Activated CD4-positive, alpha-beta memory T cell treated with anti-CD3 and anti-CD28 coated beads, Interleukin-2, amount 10 ng/mL, durations not matched to agents 7 days and 5 days (primary cell): ENCODE measurements around the gene NDUFS6. TPM values are rescaled to one million over a fixed set of nuclear protein-coding genes. Genes with fewer than 3 reads are reported as not detected.

Source experiments
- CTCF ChIA-PET: fragments of 350-600 bp; sonication (Branson Sonifier 250); formaldehyde crosslinking; loops from one replicate; lab custom pipeline; 2021; ENCODE audit warnings: antibody characterized with exemption, inconsistent platforms; lab: Charles Lee
- POLR2A ChIA-PET: fragments of 350-600 bp; sonication (Branson Sonifier 250); formaldehyde crosslinking; loops from one replicate; lab custom pipeline; 2021; ENCODE audit warnings: antibody characterized with exemption; lab: Charles Lee
- DNase-seq: peaks from one replicate; pipeline ENCODE4 v3.0.0-alpha.2; 2020
- H3K27ac Mint-ChIP-seq: one replicate; pipeline ENCODE4 v1.8.0; 2021; ENCODE audit warnings: mild to moderate bottlenecking, mixed read lengths
- H3K27me3 Mint-ChIP-seq: one replicate; pipeline ENCODE4 v1.8.0; 2021; ENCODE audit warnings: mixed read lengths
- H3K36me3 Mint-ChIP-seq: one replicate; pipeline ENCODE4 v1.8.0; 2021; ENCODE audit warnings: low read depth, mixed read lengths
- H3K4me1 Mint-ChIP-seq: one replicate; pipeline ENCODE4 v1.8.0; 2021; ENCODE audit warnings: mixed read lengths
- H3K4me3 Mint-ChIP-seq: one replicate; pipeline ENCODE4 v1.8.0; 2021; ENCODE audit warnings: mild to moderate bottlenecking, mixed read lengths
- H3K9me3 Mint-ChIP-seq: one replicate; pipeline ENCODE4 v1.8.0; 2021; ENCODE audit warnings: mixed read lengths
- total RNA-seq, 2 experiments: library from RNA; stranded (reverse); gene quantifications; one replicate each; pipeline ENCODE4 v1.2.3, GENCODE V29; 2021

Gene NDUFS6
- total RNA-seq, 2 experiments from 2014 or later: 25.4 to 29.2 TPM

DNA sequence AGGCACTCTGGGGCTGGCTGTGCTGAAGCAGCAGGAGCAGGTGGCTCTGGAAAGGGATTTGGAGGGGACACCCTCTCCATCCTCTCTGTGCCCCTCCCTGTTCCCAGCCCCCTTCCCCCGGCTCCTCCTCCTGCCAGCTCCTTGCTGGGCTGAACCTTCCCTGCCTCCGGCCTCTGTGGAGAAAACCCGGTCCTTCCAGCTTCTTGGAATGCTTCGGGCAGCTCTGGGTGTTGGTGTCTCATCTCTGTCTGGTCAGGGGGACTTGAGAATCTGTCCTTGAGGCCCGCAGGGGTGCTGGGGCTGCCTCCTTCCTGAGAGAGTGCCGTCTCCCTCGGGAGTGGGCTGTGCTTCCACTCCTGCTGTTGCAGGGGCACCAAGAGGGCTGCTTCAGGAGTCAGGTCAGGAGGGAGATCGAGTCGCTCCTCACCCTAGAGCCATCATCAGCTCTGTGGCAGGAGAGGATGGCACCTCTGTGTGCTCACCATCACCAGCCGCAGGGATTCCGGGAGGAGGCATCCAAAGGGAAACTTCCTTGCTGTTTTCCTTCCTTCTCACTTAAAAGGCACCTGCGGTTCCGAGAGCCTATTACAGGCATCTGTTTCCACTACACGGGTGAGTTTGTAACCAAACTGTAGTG is 30.6 kb downstream of the NDUFS6 start:
- POLR2A ChIA-PET: no interaction called here
- H3K9me3 Mint-ChIP-seq: no peaks in the 10 kb centered on the region
- no peaks in the 10 kb centered on the region for H3K36me3 Mint-ChIP-seq
- DNase-seq: no peak
- CTCF ChIA-PET: no interaction called here
- no peaks in the 10 kb centered on the region for H3K4me1 Mint-ChIP-seq
- no peak overlapping the region for H3K4me3 Mint-ChIP-seq
- H3K27ac Mint-ChIP-seq: no peak overlapping the region
- peaks cover 6% of the 10 kb centered on the region for H3K27me3 Mint-ChIP-seq

DNA sequence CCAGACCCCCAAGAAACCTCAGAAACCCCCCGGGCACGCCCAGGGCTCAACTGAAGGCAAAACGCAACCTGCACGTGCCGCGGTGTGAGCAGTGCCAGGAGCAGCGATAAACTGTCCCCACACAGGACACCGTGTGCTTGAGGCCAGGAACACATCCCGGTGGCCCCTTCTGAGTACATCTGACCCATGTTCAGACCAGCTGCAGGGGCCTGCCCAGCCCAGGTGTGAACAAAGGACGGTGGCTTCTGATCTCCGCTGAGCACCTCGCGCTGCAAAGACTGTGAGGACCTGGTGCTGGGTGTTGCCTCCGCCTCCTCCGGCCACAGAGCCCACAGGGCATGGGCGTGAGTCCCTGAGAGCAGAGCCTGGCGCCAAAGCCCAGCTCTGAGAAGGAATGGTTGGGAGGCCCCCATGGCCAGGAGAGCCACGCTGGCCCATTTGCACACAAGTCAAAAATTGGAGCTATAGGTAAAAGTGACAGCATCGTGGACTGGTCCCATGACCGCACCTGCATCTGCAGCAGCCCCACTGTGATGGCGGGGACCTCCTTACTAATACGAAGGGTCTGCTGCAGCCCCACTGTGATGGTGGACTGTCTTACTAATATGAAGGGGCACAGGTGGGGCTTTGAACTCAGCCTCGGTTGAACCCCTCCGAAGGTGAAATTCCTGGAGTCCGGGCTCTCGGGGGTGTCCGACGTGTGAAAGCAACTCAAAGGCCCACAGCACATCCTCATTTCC is 31.5 kb downstream of the NDUFS6 start:
- Mint-ChIP-seq H3K4me3 (no peak overlapping the region), H3K27me3 (peaks cover 6% of the 10 kb centered on the region), H3K36me3 (no peaks in the 10 kb centered on the region), H3K27ac (no peak overlapping the region), H3K9me3 (no peaks in the 10 kb centered on the region), H3K4me1 (no peaks in the 10 kb centered on the region)
- CTCF ChIA-PET: no interaction called here
- no peak for DNase-seq
- POLR2A ChIA-PET: no interaction called here

DNA sequence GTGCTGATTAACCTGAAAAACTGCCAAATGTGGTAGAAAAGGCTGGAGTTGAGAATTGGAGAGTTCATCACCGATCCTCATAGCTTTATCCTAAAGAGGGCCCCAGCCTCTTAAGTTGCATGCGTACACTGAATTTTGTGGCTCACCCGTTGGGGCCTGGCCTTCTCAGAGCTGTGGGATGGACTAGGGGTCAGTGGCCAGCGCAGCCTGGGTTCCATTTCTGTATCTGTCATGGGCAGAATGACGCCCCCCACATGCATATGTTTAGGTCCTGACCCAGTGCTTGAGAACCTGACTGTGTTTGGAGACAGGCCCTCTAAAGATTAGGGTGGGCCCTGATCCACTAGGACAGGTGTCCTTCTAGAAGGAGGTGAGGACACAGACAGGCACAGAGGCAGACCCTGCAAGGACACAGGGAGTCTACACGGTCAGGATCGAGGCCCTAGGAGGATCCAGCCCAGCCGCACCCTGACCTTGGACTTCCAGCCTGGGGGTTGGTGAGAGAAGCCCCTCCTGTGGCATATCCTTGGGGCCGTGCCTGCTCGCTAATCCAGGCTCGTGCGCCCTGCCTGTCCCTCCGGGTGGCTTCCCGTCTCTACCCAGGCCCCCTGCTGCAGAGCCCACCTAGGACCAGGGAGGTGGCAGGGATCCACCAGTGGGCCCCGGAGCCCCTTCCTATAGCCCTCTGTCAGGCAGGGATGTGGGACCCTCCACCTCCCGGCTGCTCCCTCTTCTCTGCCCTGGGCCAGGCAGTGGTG is 32.2 kb downstream of the NDUFS6 start:
- Mint-ChIP-seq H3K9me3 (no peaks in the 10 kb centered on the region), H3K4me3 (no peak overlapping the region), H3K27me3 (peaks cover 6% of the 10 kb centered on the region), H3K36me3 (no peaks in the 10 kb centered on the region), H3K27ac (no peak overlapping the region), H3K4me1 (no peaks in the 10 kb centered on the region)
- CTCF ChIA-PET: no interaction called here
- POLR2A ChIA-PET: no interaction called here
- no peak for DNase-seq

DNA sequence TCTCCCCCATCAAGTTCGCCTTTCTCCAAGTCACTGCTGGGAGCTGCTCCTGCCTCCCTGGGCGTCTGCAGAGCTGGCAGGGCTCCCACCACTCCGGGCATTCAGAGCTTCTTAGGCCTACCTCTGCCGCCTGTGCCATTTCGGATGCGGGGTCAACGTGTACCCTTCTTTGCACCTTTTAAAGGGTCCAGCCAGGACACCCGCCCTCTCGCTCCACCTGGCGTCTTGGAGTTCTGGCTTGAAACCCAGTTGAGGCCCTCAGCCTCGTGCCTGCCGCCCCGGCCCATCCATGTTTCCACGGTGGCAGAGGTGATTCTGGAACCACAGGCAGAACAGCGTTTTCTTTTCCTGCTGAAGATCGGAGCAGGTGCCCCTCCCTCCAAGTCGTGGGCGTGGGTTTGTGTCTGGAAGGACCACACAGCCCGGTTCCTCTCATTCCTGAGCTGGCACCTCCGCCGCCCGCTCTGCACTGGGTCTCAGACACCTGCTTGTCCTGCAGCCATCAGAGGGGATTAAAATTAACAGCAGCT is 32.9 kb downstream of the NDUFS6 start:
- Mint-ChIP-seq H3K27ac (no peak overlapping the region), H3K4me1 (no peaks in the 10 kb centered on the region), H3K9me3 (no peaks in the 10 kb centered on the region), H3K27me3 (peaks cover 8% of the 10 kb centered on the region), H3K36me3 (no peaks in the 10 kb centered on the region), H3K4me3 (no peak overlapping the region)
- DNase-seq: no peak
- ChIA-PET POLR2A (no interaction called here), CTCF (no interaction called here)

DNA sequence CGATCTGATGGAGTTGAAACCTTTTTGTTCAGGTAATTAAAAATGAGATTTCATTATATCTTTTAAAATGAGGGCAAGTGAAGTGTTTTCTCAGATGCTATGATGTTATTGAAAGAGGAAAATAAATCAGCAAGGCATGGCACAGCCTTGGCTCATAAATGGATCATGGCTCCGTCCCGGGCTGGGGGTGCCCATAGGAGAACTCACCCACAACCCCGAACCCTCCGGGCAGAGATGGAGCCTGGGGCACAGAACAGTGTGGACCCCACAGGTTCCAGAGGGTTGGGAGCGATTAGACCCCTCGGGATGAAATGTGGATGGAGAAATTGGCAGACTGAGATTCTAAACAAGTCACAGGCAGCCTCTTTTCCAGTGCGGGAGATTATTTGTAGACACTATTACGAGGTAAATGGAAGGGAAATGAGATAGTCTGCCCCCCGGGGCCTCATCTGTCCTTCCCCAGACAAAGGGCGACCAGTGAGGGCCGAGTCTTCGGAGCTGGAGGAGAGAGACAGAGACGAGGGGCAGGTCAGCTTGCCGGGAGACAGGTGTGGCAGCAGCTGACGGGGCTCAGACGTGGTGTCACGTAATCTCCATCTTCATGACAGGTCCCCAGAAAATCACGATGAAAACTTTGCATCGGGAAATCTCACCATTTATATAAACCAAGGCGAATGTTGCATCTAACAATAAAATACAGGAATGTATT is 33.7 kb downstream of the NDUFS6 start:
- no peak overlapping the region for H3K4me3 Mint-ChIP-seq
- no peaks in the 10 kb centered on the region for H3K36me3 Mint-ChIP-seq
- CTCF ChIA-PET: no interaction called here
- H3K9me3 Mint-ChIP-seq: no peaks in the 10 kb centered on the region
- peaks cover 11% of the 10 kb centered on the region for H3K27me3 Mint-ChIP-seq
- no peak overlapping the region for H3K27ac Mint-ChIP-seq
- no peak for DNase-seq
- POLR2A ChIA-PET: no interaction called here
- no peaks in the 10 kb centered on the region for H3K4me1 Mint-ChIP-seq

DNA sequence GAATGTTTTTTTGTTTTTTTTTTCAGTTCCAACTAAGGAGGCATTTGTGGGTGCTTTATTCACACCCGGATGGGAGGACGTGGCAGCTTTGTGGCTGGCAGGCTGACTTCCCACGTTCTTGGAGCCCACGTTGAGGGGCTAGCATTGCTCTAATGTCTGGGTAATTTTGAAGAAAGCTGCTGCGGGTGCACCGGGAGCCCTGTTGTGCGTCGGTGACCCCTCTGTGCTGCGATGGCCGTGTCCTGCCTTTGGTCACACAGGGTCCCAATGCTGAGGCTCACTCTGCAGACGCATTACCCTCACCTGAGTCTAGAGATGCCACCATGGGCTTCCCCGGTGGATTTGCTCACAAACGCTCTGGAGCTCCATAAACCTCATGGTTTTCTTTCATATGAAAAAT is 34.2 kb downstream of the NDUFS6 start:
- H3K4me1 Mint-ChIP-seq: no peaks in the 10 kb centered on the region
- no peaks in the 10 kb centered on the region for H3K9me3 Mint-ChIP-seq
- no peak overlapping the region for H3K27ac Mint-ChIP-seq
- H3K27me3 Mint-ChIP-seq: peaks cover 11% of the 10 kb centered on the region
- DNase-seq: no peak
- ChIA-PET POLR2A (no interaction called here), CTCF (no interaction called here)
- no peaks in the 10 kb centered on the region for H3K36me3 Mint-ChIP-seq
- no peak overlapping the region for H3K4me3 Mint-ChIP-seq

DNA sequence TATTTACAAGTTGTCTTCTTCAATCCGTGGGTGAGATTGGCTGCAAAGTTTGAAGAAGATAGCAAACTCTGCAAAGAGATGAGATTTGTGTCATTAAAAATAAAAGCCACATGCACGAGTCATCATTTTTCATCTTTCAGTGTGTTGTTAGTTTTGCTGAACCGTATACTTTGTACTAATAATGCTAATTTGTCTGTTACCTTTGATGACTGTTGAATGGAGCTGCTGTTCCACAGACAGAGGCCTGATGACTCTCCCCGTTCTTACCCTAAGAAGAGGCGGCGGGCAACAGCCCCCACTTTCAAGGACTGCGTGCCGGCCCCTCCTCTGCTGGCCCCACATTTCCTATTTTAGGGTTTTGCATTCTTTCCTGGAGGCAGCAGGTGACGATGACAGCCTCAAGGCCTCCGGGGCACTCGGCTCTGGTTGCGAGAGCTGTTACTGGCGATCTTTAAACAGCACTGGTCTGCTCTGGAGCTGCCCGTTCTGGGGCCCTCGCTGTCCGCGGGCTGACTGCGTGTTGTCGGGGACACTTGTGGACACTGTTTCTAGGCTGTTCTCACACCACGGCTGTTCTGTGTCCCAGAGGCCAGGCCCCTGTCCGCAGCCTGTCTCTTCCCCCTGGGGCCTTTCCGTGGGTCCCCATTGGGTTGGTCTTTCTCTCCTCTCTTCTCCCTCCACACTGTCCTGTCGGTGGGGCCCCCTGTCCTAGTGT is 35.1 kb downstream of the NDUFS6 start:
- H3K4me1 Mint-ChIP-seq: no peaks in the 10 kb centered on the region
- no peaks in the 10 kb centered on the region for H3K36me3 Mint-ChIP-seq
- ChIA-PET POLR2A (no interaction called here), CTCF (no interaction called here)
- H3K27ac Mint-ChIP-seq: no peak overlapping the region
- no peaks in the 10 kb centered on the region for H3K9me3 Mint-ChIP-seq
- no peak overlapping the region for H3K4me3 Mint-ChIP-seq
- no peak for DNase-seq
- H3K27me3 Mint-ChIP-seq: peaks cover 13% of the 10 kb centered on the region

DNA sequence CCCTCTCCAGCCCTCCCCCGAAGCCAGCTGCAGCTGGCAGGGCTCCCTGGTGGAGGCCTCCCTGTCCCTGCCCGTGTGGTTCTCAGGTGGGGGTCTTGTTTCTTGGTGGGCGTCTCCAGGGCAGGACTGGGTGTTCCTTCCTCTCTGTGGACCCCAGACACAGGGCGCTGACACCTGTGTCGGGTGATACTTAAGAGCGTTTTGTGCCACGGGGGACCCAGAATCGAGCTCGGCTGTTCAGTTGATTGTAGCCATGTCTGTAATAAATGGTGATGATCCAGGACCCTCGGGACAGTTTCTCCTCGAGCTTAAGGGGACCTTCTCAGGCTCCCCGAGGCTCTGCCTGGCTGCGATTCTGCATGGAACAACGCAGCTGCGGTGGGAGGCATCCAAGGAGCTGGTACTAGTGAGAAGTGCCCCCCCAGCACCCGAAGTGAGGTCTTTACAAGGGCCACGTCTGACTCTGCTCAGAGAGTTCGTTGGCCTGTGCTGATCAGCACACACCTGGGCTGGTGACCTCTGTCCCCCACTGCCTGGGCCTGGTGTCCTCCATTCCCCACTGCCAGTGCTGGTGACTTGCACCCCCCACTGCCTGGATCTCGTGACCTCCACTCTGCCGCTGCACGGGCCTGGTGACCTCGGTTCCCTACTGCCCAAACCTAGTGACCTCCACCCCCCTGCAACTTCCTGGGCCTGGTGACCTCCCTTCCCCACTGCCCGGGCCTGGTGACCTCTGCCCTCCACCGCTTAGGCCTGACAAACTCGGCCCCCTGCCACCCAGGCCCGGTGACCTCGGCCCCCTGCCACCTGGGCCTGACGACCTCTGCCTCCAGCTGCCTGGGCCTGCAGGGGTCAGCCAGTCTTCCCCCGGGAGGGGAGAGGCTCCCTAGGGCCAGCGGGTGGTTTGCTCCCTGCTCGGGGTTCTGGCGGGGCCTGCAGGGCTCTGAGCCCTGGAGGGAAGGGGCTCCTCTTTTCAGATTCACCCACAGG is 36.0 kb downstream of the NDUFS6 start:
- CTCF ChIA-PET: no interaction called here
- Mint-ChIP-seq H3K27ac (no peak overlapping the region), H3K27me3 (peaks cover 16% of the 10 kb centered on the region), H3K4me1 (no peaks in the 10 kb centered on the region), H3K4me3 (no peak overlapping the region), H3K36me3 (no peaks in the 10 kb centered on the region), H3K9me3 (no peaks in the 10 kb centered on the region)
- POLR2A ChIA-PET: no interaction called here
- DNase-seq: no peak

DNA sequence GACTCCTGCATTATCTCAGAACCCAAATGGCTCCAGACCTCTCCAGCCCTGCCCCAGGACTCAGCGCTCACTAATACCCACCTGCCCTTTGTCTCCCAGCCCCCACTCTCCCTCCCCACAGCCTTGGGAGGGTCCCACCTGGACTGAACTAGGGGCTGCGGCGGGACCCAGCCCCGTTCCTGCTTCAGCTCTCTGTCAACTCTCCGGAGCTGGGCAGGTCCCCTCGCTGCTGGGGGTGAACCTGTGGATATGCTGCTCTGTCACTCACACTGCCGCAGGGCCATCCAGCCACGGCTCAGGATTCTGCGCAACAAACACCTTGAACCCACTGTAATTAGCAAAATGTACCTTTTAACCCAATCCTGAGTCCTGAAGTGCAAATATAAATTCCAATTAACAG is 36.8 kb downstream of the NDUFS6 start:
- DNase-seq: no peak
- ChIA-PET POLR2A (no interaction called here), CTCF (no interaction called here)
- Mint-ChIP-seq H3K36me3 (no peaks in the 10 kb centered on the region), H3K27me3 (peaks cover 18% of the 10 kb centered on the region), H3K27ac (no peak overlapping the region), H3K4me1 (no peaks in the 10 kb centered on the region), H3K4me3 (no peak overlapping the region), H3K9me3 (no peaks in the 10 kb centered on the region)

DNA sequence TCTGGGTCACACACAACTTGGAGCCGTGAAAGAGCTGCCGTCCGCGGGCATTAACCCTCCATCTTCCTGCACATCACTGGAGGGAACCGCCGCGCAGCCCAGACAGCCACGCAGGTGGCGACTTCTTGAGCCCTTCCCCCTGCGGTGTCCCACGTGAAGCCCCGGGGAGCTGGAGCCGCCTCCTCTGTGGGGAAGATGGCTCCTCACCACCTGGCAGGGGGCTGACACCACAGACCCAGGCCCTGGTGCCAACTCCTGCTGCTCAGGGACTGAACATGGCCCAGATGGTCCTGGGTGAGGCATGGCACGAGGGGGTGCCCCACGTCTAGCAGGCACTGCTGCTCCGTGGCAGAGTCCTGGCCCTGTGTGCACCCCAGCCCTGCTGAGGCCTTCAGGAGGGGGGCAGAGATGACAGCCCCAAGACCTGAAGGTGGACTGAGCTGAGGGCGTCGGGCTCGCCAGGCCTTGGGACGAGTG is 38.9 kb downstream of the NDUFS6 start:
- Mint-ChIP-seq H3K27me3 (peaks cover 13% of the 10 kb centered on the region), H3K36me3 (no peaks in the 10 kb centered on the region), H3K9me3 (no peaks in the 10 kb centered on the region), H3K27ac (no peak overlapping the region), H3K4me3 (no peak overlapping the region), H3K4me1 (no peaks in the 10 kb centered on the region)
- ChIA-PET POLR2A (no interaction called here), CTCF (no interaction called here)
- DNase-seq: no peak

DNA sequence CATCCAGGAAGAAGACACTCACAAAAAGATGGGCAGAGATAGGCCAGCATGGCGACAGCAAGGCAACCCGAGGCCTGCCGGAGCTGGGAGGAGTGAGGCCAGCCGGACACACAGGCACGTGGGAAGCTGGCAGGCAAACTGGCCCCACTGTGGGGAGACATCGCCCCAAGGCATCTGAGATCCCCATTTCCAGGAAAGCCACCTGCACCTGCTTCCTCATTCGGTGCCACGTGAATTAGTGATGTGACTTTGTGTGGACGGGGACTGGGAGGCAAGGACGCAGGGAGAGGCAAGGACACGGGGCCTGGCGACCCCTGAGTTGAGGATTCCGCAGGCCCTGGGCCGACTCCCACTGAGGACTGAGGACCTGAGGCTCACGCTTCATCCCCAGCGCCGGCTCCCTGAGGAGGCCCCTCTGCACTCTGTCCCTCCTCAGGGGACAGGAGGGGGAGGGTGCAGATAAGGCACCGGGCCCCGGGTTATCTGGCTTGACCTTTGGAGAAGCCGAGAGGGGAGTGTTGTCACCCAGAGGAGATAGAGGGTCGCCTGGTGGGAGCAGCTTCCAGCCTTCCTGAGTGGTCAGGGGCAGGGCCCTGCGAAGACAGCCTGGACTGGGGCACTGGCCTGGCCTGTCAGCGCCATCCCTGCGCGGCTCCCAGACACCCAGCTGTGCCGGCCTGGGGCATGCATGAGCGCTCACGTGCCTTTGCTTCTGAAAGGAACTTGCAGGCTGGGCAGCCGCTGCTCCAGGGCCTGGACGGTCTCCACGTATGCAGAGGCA is 39.7 kb downstream of the NDUFS6 start:
- H3K27me3 Mint-ChIP-seq: peaks cover 12% of the 10 kb centered on the region
- no peaks in the 10 kb centered on the region for H3K9me3 Mint-ChIP-seq
- CTCF ChIA-PET: no interaction called here
- H3K36me3 Mint-ChIP-seq: no peaks in the 10 kb centered on the region
- no peak for DNase-seq
- no peak overlapping the region for H3K4me3 Mint-ChIP-seq
- no peaks in the 10 kb centered on the region for H3K4me1 Mint-ChIP-seq
- H3K27ac Mint-ChIP-seq: no peak overlapping the region
- POLR2A ChIA-PET: no interaction called here
